OCI-LY3 (cell line): ENCODE results near the gene OR2L8.

ENCODE experiments used
- EZH2phosphoT487 ChIP-seq: fragments of 200-600 bp; shearing (Covaris generic); IDR thresholded peaks from 2 replicates; pipeline ENCODE4 v1.6.1; 2018; ENCODE audit warnings: antibody characterized with exemption, mixed run types, low read depth
- TF ChIP-seq, protein P1 (sequence below): fragments of 200-600, 300-600 bp; sonication (generic); IDR thresholded peaks from 2 replicates; pipeline ENCODE4 v1.5.1; 2014; ENCODE audit warnings: antibody characterized with exemption, low read length, low read depth

DNA sequence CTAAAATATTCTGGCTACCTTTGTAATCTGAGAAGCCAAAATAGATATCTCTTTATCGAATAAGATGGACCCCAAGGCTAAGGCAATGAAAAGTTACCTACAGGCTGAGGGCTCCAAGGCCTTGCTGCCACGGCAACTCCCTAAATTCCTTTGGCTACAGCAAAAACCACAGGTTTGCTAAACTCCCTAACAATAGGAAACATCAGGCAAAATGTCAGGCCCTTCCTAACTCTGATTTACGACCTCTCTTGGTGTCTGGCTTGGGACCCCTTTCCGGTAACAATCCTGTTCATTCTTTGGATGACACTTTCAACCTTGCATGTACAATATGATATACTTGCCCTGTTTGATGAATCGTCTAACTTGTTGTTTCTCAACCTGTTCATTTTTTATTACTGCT is 39.9 kb upstream of the OR2L8 start:
- TF ChIP-seq, protein P1, sequence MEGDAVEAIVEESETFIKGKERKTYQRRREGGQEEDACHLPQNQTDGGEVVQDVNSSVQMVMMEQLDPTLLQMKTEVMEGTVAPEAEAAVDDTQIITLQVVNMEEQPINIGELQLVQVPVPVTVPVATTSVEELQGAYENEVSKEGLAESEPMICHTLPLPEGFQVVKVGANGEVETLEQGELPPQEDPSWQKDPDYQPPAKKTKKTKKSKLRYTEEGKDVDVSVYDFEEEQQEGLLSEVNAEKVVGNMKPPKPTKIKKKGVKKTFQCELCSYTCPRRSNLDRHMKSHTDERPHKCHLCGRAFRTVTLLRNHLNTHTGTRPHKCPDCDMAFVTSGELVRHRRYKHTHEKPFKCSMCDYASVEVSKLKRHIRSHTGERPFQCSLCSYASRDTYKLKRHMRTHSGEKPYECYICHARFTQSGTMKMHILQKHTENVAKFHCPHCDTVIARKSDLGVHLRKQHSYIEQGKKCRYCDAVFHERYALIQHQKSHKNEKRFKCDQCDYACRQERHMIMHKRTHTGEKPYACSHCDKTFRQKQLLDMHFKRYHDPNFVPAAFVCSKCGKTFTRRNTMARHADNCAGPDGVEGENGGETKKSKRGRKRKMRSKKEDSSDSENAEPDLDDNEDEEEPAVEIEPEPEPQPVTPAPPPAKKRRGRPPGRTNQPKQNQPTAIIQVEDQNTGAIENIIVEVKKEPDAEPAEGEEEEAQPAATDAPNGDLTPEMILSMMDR, result no peak
- no peak for TF ChIP-seq EZH2phosphoT487
